ENCODE results near the gene CDH13. TPM values are rescaled to one million over a fixed set of nuclear protein-coding genes. Genes with fewer than 3 reads are reported as not detected.

Gene CDH13
- total RNA-seq, 3 donors from 2014 or later: not detected

DNA sequence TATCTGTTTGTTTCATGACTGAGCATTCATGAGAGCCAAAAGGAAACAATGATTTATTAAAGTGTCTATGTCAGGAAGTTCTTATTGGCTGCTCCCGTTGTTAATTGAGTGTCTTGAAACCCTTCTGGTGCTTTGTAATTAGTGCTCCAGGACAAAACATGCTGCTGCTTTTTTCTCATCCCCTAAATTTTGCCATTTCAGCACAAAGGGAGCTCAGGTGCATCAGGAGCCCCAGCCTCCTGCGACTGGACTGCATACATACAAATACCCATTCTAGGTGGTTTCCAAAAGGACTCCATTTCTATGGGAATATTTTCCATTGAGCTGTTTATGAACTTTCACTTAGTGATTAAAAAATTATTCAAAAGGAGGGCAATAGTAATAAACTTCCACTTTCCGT, 354.0 kb downstream of the CDH13 start:
- Mint-ChIP-seq H3K36me3 (ENCODE audit: insufficient read depth) (no peaks in the 10 kb centered on the region), H3K4me1 (ENCODE audit: low read depth) (no peaks in the 10 kb centered on the region), H3K9me3 (peaks cover 2% of the 10 kb centered on the region), H3K4me3 (no peak overlapping the region), H3K27me3 (ENCODE audit: low read depth) (peaks cover 4% of the 10 kb centered on the region)
- DNase-seq: no peak
- no peak for ATAC-seq

DNA sequence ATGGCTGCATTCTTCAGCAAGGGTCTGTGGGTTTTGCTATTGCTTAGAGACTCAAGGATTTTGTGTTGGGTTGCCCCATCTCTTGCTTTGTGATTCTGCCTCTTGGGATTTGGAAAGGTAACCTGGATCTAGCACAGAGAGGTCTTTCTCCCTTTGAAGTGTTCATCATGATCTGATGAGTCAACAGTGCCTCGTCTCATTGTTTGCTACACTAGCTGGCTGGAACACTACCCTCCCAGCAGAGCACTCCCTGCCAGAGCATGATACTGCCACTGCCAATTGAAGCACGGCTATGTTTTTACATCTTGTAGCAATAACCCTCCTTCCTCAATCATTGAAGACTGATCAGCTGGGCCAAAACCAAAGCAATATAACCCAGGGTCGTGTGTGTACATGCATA, 361.0 kb downstream of the CDH13 start:
- ATAC-seq: no peak
- Mint-ChIP-seq H3K9me3 (no peaks in the 10 kb centered on the region), H3K4me3 (no peak overlapping the region), H3K27me3 (ENCODE audit: low read depth) (peaks cover 7% of the 10 kb centered on the region), H3K4me1 (ENCODE audit: low read depth) (no peaks in the 10 kb centered on the region), H3K36me3 (ENCODE audit: insufficient read depth) (no peaks in the 10 kb centered on the region)
- DNase-seq: no peak

- Mint-ChIP-seq H3K27me3 (ENCODE audit: low read depth) (peaks cover 3% of the 10 kb centered on the region), H3K9me3 (no peaks in the 10 kb centered on the region), H3K4me3 (no peak overlapping the region), H3K36me3 (ENCODE audit: insufficient read depth) (no peaks in the 10 kb centered on the region), H3K4me1 (ENCODE audit: low read depth) (no peaks in the 10 kb centered on the region)
- no peak for ATAC-seq
- DNase-seq: no peak
Observed at GRCh38 chr16:82990155-82990554, 363.4 kb downstream of the CDH13 start.

- DNase-seq (no peak), ATAC-seq (no peak)
- Mint-ChIP-seq H3K4me1 (ENCODE audit: low read depth) (no peaks in the 10 kb centered on the region), H3K4me3 (no peak overlapping the region), H3K9me3 (no peaks in the 10 kb centered on the region), H3K27me3 (ENCODE audit: low read depth) (peaks cover 3% of the 10 kb centered on the region), H3K36me3 (ENCODE audit: insufficient read depth) (no peaks in the 10 kb centered on the region)
Observed at GRCh38 chr16:82991410-82991809, 364.6 kb downstream of the CDH13 start.

GRCh38 chr16:82991966-82992675, 365.4 kb downstream of the CDH13 start:
- ATAC-seq: no peak
- peaks cover under 1% of the 10 kb centered on the region for H3K27me3 Mint-ChIP-seq (ENCODE audit: low read depth)

GRCh38 chr16:82992786-82993185, 366.0 kb downstream of the CDH13 start:
- H3K27me3 Mint-ChIP-seq (ENCODE audit: low read depth): no peaks in the 10 kb centered on the region
- H3K4me1 Mint-ChIP-seq (ENCODE audit: low read depth): no peaks in the 10 kb centered on the region
- no peaks in the 10 kb centered on the region for H3K9me3 Mint-ChIP-seq
- H3K36me3 Mint-ChIP-seq (ENCODE audit: insufficient read depth): no peaks in the 10 kb centered on the region
- no peak for DNase-seq
- no peak overlapping the region for H3K4me3 Mint-ChIP-seq
- ATAC-seq: no peak

More at GRCh38 chr16:82991966-82992675, 365.4 kb downstream of the CDH13 start:
- Mint-ChIP-seq H3K4me1 (ENCODE audit: low read depth) (no peaks in the 10 kb centered on the region), H3K36me3 (ENCODE audit: insufficient read depth) (no peaks in the 10 kb centered on the region), H3K4me3 (no peak overlapping the region), H3K9me3 (no peaks in the 10 kb centered on the region)
- DNase-seq: no peak

- H3K27me3 Mint-ChIP-seq (ENCODE audit: low read depth): no peaks in the 10 kb centered on the region
- no peak for DNase-seq
- no peaks in the 10 kb centered on the region for H3K36me3 Mint-ChIP-seq (ENCODE audit: insufficient read depth)
- H3K4me3 Mint-ChIP-seq: no peak overlapping the region
- no peaks in the 10 kb centered on the region for H3K9me3 Mint-ChIP-seq
- no peak for ATAC-seq
- no peaks in the 10 kb centered on the region for H3K4me1 Mint-ChIP-seq (ENCODE audit: low read depth)
Observed at GRCh38 chr16:82993415-82993814, 366.6 kb downstream of the CDH13 start.

DNA sequence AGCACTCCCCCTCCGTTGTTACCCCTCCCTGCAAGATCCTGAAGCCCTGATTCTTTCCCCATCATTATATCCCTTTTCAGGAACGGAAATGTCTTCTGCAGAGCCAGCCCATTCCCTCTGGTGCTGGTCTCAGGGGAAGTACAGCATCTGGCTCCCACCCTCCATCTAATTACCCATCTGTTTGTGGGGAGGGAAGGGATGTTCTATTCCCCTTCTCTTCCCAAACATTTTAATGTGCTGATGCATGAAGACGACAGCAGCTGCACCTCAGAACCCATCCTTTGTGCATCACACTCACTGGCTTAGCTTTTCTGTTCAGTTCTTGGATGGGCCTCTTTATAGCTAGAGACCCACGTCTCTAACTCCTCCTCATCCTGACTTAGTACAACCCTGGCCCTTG, 367.2 kb downstream of the CDH13 start:
- Mint-ChIP-seq H3K4me1 (ENCODE audit: low read depth) (no peaks in the 10 kb centered on the region), H3K36me3 (ENCODE audit: insufficient read depth) (no peaks in the 10 kb centered on the region), H3K9me3 (no peaks in the 10 kb centered on the region), H3K27me3 (ENCODE audit: low read depth) (no peaks in the 10 kb centered on the region), H3K4me3 (no peak overlapping the region)
- no peak for ATAC-seq
- DNase-seq: no peak

- Mint-ChIP-seq H3K9me3 (no peaks in the 10 kb centered on the region), H3K27me3 (ENCODE audit: low read depth) (no peaks in the 10 kb centered on the region), H3K4me3 (no peak overlapping the region), H3K36me3 (ENCODE audit: insufficient read depth) (no peaks in the 10 kb centered on the region), H3K4me1 (ENCODE audit: low read depth) (no peaks in the 10 kb centered on the region)
- no peak for ATAC-seq
- no peak for DNase-seq
Observed at GRCh38 chr16:82995286-82995923, 368.6 kb downstream of the CDH13 start.

GRCh38 chr16:82995924-82996441, 369.2 kb downstream of the CDH13 start:
- DNase-seq (no peak), ATAC-seq (no peak)
- H3K27me3 Mint-ChIP-seq (ENCODE audit: low read depth): no peaks in the 10 kb centered on the region
- no peaks in the 10 kb centered on the region for H3K9me3 Mint-ChIP-seq
- H3K36me3 Mint-ChIP-seq (ENCODE audit: insufficient read depth): no peaks in the 10 kb centered on the region
- no peak overlapping the region for H3K4me3 Mint-ChIP-seq
- H3K4me1 Mint-ChIP-seq (ENCODE audit: low read depth): no peaks in the 10 kb centered on the region

DNA sequence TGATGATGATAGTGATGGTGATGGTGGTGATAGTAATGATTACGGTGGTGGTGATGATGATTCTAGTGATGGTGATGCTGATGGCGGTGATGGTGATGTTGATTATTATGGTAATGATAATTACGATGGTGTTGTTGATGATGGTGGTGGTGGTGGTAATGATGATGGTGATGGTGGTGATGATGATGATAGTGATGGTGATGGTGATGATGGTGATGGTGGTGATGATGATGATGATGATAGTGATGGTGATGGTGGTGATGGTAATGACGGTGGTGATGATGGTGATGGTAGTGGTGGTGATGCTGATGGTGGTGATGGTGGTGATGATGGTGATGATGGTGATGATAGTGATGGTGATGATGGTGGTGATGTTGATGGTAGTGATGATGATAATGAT, 370.0 kb downstream of the CDH13 start:
- ATAC-seq (no peak), DNase-seq (no peak)
- H3K4me1 Mint-ChIP-seq (ENCODE audit: low read depth): no peaks in the 10 kb centered on the region
- H3K4me3 Mint-ChIP-seq: no peak overlapping the region
- H3K9me3 Mint-ChIP-seq: no peaks in the 10 kb centered on the region
- H3K27me3 Mint-ChIP-seq (ENCODE audit: low read depth): peaks cover 3% of the 10 kb centered on the region
- H3K36me3 Mint-ChIP-seq (ENCODE audit: insufficient read depth): no peaks in the 10 kb centered on the region

DNA sequence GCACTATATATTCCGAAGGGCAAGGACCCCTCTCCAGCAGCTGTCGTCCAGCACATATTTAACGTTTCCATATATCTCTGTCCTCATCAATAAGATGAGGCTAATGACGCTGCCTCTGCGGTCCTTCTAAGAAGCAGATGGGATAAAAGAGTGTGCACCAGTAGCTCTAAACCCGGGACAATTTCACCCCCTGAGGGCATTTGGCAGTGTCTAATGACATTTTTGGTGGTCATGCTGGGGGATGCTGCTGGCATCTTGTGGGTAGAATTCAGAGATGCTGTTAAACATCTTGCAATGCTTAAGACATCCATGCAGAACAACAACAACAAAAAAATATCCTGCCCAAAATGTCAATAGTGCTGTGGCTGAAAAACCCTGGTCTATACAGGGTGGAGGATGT, 372.9 kb downstream of the CDH13 start:
- no peak for ATAC-seq
- no peak overlapping the region for H3K4me3 Mint-ChIP-seq
- H3K36me3 Mint-ChIP-seq (ENCODE audit: insufficient read depth): no peaks in the 10 kb centered on the region
- no peaks in the 10 kb centered on the region for H3K9me3 Mint-ChIP-seq
- H3K27me3 Mint-ChIP-seq (ENCODE audit: low read depth): peaks cover 5% of the 10 kb centered on the region
- H3K4me1 Mint-ChIP-seq (ENCODE audit: low read depth): no peaks in the 10 kb centered on the region
- DNase-seq: no peak

- no peak for ATAC-seq
- Mint-ChIP-seq H3K4me1 (ENCODE audit: low read depth) (no peaks in the 10 kb centered on the region), H3K4me3 (no peak overlapping the region)
Observed at GRCh38 chr16:83002351-83003334, 375.9 kb downstream of the CDH13 start.

GRCh38 chr16:83004868-83005652, 378.3 kb downstream of the CDH13 start:
- Mint-ChIP-seq H3K9me3 (peaks cover 6% of the 10 kb centered on the region), H3K36me3 (ENCODE audit: insufficient read depth) (no peaks in the 10 kb centered on the region), H3K4me3 (no peak overlapping the region), H3K4me1 (ENCODE audit: low read depth) (no peaks in the 10 kb centered on the region), H3K27me3 (ENCODE audit: low read depth) (peaks cover 7% of the 10 kb centered on the region)
- no peak for ATAC-seq
- DNase-seq: no peak

More at GRCh38 chr16:83002351-83003334, 375.9 kb downstream of the CDH13 start:
- Mint-ChIP-seq H3K9me3 (no peaks in the 10 kb centered on the region), H3K27me3 (ENCODE audit: low read depth) (peaks cover 5% of the 10 kb centered on the region), H3K36me3 (ENCODE audit: insufficient read depth) (no peaks in the 10 kb centered on the region)
- no peak for DNase-seq

All from activated T-cell treated with anti-CD3 and anti-CD28 coated beads, Interleukin-2, amount 50 U/mL, for 4 hours (primary cell).